Testis (tissue), 3 donors: ENCODE data around the gene RAB26. TPM values are rescaled to one million over a fixed set of nuclear protein-coding genes. Genes with fewer than 3 reads are reported as not detected.
A peak's percentile ranks its signal among the peaks of the same experiment; 100 is the strongest.
"Not testable (repeated sequence)": the region's sequence is repeated elsewhere in the genome, so short reads cannot be mapped to it uniquely, and the experiment has no call there.

ENCODE experiments used
- DNase-seq: peaks from one replicate; pipeline ENCODE4 v3.0.0-alpha.2; 2019
- H3K27ac ChIP-seq, 2 donors: fragments of 200-600 bp; sonication (generic); one replicate each; pipeline ENCODE4 v1.5.1; 2019
- H3K27me3 ChIP-seq: fragments of 200-600 bp; sonication (generic); one replicate; pipeline ENCODE4 v1.5.1; 2019
- H3K36me3 ChIP-seq: fragments of 200-600 bp; sonication (generic); one replicate; pipeline ENCODE4 v1.5.1; 2017; ENCODE audit warnings: low read depth; ENCODE audit errors: missing control alignments
- H3K4me1 ChIP-seq: fragments of 200-600 bp; sonication (generic); one replicate; pipeline ENCODE4 v1.5.1; 2019
- H3K4me3 ChIP-seq, 2 donors: fragments of 200-600 bp; sonication (generic); one replicate each; pipeline ENCODE4 v1.5.1; 2017 to 2019
- H3K9me3 ChIP-seq: fragments of 200-600 bp; sonication (generic); one replicate; pipeline ENCODE4 v1.5.1; 2017
- CTCF ChIP-seq, 3 experiments: fragments of 450-650 bp in 2 of 3; fragments of 200-600 bp in 1 of 3; sonication (generic) in 1 of 3; IDR thresholded peaks; one replicate each; pipeline ENCODE4 v1.5.1; 2016 to 2019; ENCODE audit warnings: antibody characterized with exemption in 3 of 3, mild to moderate bottlenecking in 2 of 3, moderate library complexity in 1 of 3
- POLR2A ChIP-seq: fragments of 450-650 bp; IDR thresholded peaks from one replicate; pipeline ENCODE4 v1.6.1; 2017; ENCODE audit warnings: antibody characterized with exemption, mild to moderate bottlenecking, moderate library complexity
- WGBS, 2 donors: methylation state at CpG; one replicate each; pipeline ENCODE4 v1.1.5; 2018; 5-methylcytosine and 5-hydroxymethylcytosine counted together
- intact Hi-C: fragments of 100-400 bp; cut with DNase I; formaldehyde crosslinking; loops from one replicate; pipeline ENCODE4 v1.15.1; 2023; ENCODE audit warnings: low total_unique reads
- polyA plus RNA-seq: library from polyadenylated mRNA; stranded (reverse); fragments of 350-450 nt; fragmentation: Illumina TruSeq; extraction: RNeasy Lipid Tissue Mini Kit (QIAGEN cat#74804); gene quantifications from one replicate; pipeline ENCODE4 v1.2.3, GENCODE V29; 2014; ENCODE audit warnings: low read depth, low replicate concordance; ENCODE audit not compliant: insufficient read depth
- total RNA-seq, 2 donors: library from RNA; depleted of rRNA; stranded (reverse); fragments of >200 nt; gene quantifications; one replicate each; pipeline ENCODE4 v1.2.3, GENCODE V29; 2016

RAB26 gene
- total and polyA plus RNA-seq, 3 donors from 2014 or later = 1.5 to 3.6 (median 3.2) TPM

DNA sequence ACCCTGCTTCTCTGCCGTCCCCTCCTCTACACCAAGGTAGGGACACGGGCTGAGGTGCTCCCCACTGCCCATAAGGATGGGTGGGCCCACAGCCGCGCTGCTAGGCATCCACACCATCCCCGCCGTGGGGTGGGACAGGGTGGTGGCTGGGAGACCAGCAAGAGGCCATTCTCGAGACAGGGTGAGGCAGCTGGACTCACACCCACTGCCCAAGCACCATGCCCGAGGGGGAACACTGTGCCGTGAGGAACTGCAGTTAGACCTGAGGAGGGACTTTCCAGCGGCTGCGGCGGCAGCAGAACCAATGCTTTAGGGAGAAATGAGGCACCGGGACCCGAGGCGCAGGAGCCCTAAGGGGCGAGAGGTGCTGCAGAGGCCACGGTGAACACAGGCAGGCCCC lies 26.0 kb upstream of the RAB26 start:
- Histone ChIP-seq H3K4me3 (no peak overlapping the region), H3K4me1 (peaks cover 45% of the 10 kb centered on the region), H3K27ac (peak overlapping the region in 1 of 2 donors; percentile 50), H3K9me3 (no peaks in the 10 kb centered on the region), H3K36me3 (no peaks in the 10 kb centered on the region), H3K27me3 (no peaks in the 10 kb centered on the region)
- no peak for DNase-seq
- WGBS, 2 donors = 81 to 86% methylated on average over 7 to 17 of the region's 17 CpGs
- no peak for TF ChIP-seq POLR2A
- TF ChIP-seq CTCF (IDR thresholded peaks at IDR 0.05) = no peak
- intact Hi-C loops = no loop called here

- intact Hi-C loops, H3K4me3 ChIP-seq, H3K36me3 ChIP-seq, H3K27me3 ChIP-seq, H3K9me3 ChIP-seq, DNase-seq: not testable (repeated sequence)
- Histone ChIP-seq H3K27ac (peak overlapping the region; percentile 53 to 83), H3K4me1 (peaks cover 47% of the 10 kb centered on the region)
- 69% methylated on average over 24 of the region's 26 CpGs; no CpG with 5 or more reads in 1 of the 2 donors for WGBS, 2 donors
Measured at GRCh38 chr16:2122934-2123683, 25.3 kb upstream of the RAB26 start.

- H3K27me3 ChIP-seq, H3K36me3 ChIP-seq, intact Hi-C loops, DNase-seq, H3K4me3 ChIP-seq, H3K9me3 ChIP-seq: not testable (repeated sequence)
- H3K4me1 ChIP-seq = peaks cover 54% of the 10 kb centered on the region
- peak overlapping the region; percentile 83 to 87 for H3K27ac ChIP-seq
- WGBS, 2 donors = 24% methylated on average over 5 of the region's 27 CpGs; no CpG with 5 or more reads in 1 of the 2 donors
Measured at GRCh38 chr16:2123706-2124376, 24.6 kb upstream of the RAB26 start.

DNA sequence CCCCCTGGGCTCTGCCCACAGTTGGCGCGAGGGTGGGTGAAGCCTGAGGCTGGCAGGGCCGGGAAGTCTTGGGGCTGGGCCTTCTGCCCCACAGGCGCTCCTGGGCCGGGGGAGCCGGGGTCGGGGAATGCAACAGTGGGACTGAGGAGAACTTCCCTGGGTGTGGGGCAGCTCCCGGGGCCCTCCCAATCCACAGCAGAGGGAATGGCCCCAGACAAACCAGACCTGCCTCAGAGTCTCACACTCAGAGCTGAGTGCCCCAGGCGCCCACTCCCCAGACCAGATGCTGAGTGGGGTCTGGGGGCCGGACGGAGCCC lies 24.1 kb upstream of the RAB26 start:
- DNase-seq, H3K27me3 ChIP-seq, H3K4me3 ChIP-seq, H3K36me3 ChIP-seq, H3K9me3 ChIP-seq, intact Hi-C loops: not testable (repeated sequence)
- WGBS, 2 donors = 45% methylated on average over 6 of the region's 11 CpGs; no CpG with 5 or more reads in 1 of the 2 donors
- Histone ChIP-seq H3K27ac (peak overlapping the region; percentile 83 to 87), H3K4me1 (peaks cover 56% of the 10 kb centered on the region)

DNA sequence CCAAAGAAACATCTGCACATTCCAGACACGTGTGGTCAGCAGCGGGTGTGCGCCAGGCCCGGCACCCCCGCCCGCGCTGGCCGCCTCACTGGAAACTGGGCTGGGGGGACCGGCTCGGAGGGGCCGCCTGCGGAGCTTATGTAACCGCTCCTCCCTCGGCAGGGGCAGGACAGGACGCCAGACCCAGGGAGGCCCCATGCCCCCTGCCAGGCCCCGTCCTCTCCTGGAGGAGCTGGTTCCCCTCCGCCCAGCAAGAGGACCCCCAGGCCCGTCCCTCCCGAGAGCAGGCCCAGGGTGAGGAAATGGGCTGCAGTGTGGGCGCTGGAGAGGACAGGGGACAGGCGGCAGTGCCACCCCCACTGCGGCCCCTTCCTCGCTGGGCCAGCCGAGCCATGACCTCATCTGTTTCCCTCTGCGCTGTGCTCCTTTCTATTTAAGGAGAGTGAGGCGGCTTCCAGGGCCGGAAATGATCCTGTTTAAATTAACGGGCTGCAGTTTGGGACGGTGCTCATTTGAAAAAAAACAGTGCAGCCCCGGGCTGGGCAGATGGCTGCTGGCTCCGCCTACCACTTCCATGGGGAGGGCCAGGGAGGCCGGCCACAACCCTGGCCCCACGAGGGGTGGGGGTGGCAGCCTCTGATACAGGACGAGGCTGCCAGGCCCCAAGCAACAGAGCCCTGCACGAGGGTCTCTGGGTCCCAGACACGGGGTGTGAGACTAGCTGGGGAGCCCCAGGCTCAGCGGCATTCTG lies 23.6 kb upstream of the RAB26 start:
- Histone ChIP-seq H3K4me1 (peaks cover 56% of the 10 kb centered on the region), H3K27ac (peak overlapping the region; percentile 83 to 87)
- intact Hi-C loops, H3K27me3 ChIP-seq, H3K4me3 ChIP-seq, H3K9me3 ChIP-seq, H3K36me3 ChIP-seq: not testable (repeated sequence)
- WGBS, 2 donors = 26 to 49% methylated on average over 9 to 23 of the region's 37 CpGs
- DNase-seq = peak; percentile 54

- 41 to 62% methylated on average over 4 to 11 of the region's 11 CpGs for WGBS, 2 donors
- DNase-seq, H3K36me3 ChIP-seq, H3K4me3 ChIP-seq, intact Hi-C loops, H3K27me3 ChIP-seq, H3K9me3 ChIP-seq: not testable (repeated sequence)
- Histone ChIP-seq H3K4me1 (peaks cover 56% of the 10 kb centered on the region), H3K27ac (peak overlapping the region; percentile 83 to 87)
Measured at GRCh38 chr16:2125609-2126008, 22.8 kb upstream of the RAB26 start.

DNA sequence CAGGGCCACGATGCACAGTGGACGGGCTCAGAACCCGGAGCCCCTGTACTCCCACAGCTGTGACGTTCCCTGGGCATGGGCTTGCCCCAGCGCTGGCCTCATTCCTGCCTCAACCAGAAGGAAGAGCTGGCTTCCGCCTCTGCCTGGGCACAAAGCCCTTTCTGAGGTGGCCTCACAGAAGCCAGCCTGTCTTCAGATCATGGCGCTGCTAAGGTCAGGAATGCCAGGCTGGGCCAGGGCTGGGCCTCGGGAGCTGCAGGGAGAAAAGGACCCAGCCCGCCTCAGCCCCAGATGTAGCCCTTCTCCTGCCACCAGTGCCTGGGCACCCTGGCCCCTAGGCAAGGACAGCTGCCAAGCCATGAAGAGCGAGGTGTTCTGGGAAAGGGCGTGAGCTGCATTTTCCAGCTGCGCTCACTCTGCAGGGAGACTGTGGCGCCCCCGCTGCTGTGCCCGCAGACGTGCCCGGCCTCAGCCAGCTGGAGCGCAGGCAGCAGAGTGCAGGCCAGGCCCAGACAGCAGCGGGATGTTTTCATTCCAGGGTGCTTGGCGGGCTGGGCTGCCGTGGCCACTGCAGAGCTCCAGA lies 22.2 kb upstream of the RAB26 start:
- Histone ChIP-seq H3K4me1 (peaks cover 56% of the 10 kb centered on the region), H3K27ac (peak overlapping the region; percentile 83 to 87)
- WGBS, 2 donors = 32 to 66% methylated on average over 9 to 21 of the region's 21 CpGs
- DNase-seq = peak; percentile 40
- H3K9me3 ChIP-seq, H3K4me3 ChIP-seq, H3K27me3 ChIP-seq, H3K36me3 ChIP-seq, intact Hi-C loops: not testable (repeated sequence)

DNA sequence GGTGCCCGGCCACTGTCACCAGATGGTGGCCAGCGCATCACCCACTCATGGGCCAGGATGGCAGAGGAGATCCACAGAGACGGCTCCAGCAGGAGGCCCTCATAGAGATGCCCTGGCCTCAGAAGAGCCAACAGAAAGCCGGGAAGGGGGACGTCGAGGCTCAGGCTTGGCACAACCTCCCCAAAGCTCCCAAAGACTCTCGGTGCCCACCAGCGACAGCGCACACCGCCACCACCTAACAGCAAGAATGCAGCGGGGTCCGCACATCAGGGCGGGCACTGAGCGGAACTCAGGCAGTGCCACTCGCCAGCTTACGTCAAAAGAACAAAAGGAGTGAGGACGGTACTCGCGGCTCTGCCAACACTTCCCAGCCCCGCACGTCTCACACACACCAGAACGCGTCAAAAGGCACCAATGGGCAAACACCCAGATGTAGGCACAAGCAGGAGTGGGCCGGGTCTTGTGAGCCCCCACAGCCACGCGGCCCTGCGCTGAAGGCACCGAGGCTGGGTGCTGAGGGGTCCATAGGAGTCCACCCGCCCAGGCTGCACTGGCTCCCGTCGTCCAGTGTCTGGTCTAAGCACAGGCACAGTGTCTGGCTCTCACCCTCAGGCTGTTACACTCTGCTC lies 21.4 kb upstream of the RAB26 start:
- H3K27me3 ChIP-seq, DNase-seq, H3K36me3 ChIP-seq, intact Hi-C loops, H3K4me3 ChIP-seq, H3K9me3 ChIP-seq: not testable (repeated sequence)
- H3K4me1 ChIP-seq = peaks cover 51% of the 10 kb centered on the region
- H3K27ac ChIP-seq = peak overlapping the region; percentile 65 to 87
- 87 to 90% methylated on average over 6 to 31 of the region's 31 CpGs for WGBS, 2 donors

DNA sequence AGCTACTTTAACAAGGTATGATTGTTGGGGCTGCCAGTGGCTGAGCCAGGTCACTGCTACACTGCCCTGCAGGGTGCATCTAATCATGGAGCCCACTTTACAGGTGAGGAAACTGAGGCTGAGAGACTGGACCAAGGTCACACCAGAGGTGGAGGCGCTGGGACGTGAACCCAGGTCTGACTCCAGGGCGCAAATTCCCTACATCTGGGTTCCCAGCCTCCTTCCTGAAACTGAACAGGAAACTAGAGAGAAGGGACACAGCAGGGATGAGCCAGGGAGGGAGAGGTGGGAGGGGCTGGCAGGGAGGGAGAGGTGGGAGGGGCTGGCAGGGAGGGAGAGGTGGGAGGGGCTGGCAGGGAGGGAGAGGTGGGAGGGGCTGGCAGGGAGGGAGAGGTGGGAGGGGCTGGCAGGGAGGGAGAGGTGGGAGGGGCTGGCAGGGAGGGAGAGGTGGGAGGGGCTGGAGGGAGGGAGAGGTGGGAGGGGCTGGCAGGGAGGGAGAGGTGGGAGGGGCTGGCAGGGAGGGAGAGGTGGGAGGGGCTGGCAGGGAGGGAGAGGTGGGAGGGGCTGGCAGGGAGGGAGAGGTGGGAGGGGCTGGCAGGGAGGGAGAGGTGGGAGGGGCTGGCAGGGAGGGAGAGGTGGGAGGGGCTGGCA lies 20.7 kb upstream of the RAB26 start:
- H3K9me3 ChIP-seq, H3K4me3 ChIP-seq, DNase-seq, intact Hi-C loops, H3K27me3 ChIP-seq, H3K36me3 ChIP-seq: not testable (repeated sequence)
- 25 to 33% methylated on average over 3 of the region's 3 CpGs for WGBS, 2 donors
- peak overlapping the region in 1 of 2 donors; percentile 87 for H3K27ac ChIP-seq
- peaks cover 47% of the 10 kb centered on the region for H3K4me1 ChIP-seq

DNA sequence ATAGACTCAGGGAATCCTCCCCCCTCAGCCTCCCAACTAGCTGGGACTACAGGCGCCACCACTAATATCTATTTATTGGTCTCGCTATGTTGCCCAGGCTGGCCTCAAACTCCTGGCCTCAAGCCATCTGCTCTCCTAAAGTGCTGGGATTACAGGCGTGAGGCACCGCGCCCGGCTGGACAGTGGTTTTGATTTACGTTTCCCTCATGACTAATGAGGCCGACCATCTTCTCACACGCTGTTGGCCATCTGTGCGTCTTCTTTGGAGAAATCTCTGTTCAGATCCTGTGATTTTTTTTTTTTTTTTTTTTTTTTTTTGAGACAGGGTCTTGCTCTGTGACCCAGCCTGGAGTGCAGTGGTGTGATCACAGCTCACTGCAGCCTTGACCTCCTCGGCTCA lies 19.2 kb upstream of the RAB26 start:
- H3K27ac ChIP-seq, H3K27me3 ChIP-seq, H3K4me3 ChIP-seq, intact Hi-C loops, DNase-seq, H3K36me3 ChIP-seq, H3K9me3 ChIP-seq: not testable (repeated sequence)
- peaks cover 46% of the 10 kb centered on the region for H3K4me1 ChIP-seq
- WGBS, 2 donors = 63 to 75% methylated on average over 9 to 11 of the region's 11 CpGs
